Muscle of back (tissue), 11 donors: ENCODE results near the gene SHFL. TPM values are rescaled to one million over a fixed set of nuclear protein-coding genes. Genes with fewer than 3 reads are reported as not detected.

ENCODE experiments used
- DNase-seq, 3 donors: peaks; one replicate each; pipeline versions ENCODE4 v3.0.0 to v3.0.0-alpha.2; 2013
- polyA plus RNA-seq, 10 donors: library from polyadenylated mRNA; unstranded; fragments of 120-200 nt; gene quantifications; one replicate each; pipeline ENCODE4 v1.2.1, GENCODE V29; 2013; ENCODE audit not compliant: insufficient read length in 10 of 10

Gene SHFL
- polyA plus RNA-seq, 10 donors, result 7.8 to 14.2 (median 10.6) TPM

- peak; percentile 37 to 75 (median 59) for DNase-seq
Measured at GRCh38 chr19:10122045-10122444, 35.9 kb downstream of the SHFL start.

- no peak for DNase-seq
Measured at GRCh38 chr19:10124429-10124828, 38.3 kb downstream of the SHFL start.

GRCh38 chr19:10126213-10126639, 40.1 kb downstream of the SHFL start:
- no peak for DNase-seq

- DNase-seq, result no peak
Measured at GRCh38 chr19:10132905-10133304, 46.8 kb downstream of the SHFL start.

- no peak for DNase-seq
Measured at GRCh38 chr19:10133596-10133995, 47.5 kb downstream of the SHFL start.

GRCh38 chr19:10134040-10134439, 47.9 kb downstream of the SHFL start:
- DNase-seq, result no peak

- no peak for DNase-seq
Measured at GRCh38 chr19:10135551-10136334, 49.6 kb downstream of the SHFL start.

GRCh38 chr19:10136936-10137335, 50.8 kb downstream of the SHFL start:
- DNase-seq, result no peak

- no peak for DNase-seq
Measured at GRCh38 chr19:10137751-10138682, 51.9 kb downstream of the SHFL start.

- DNase-seq, result no peak
Measured at GRCh38 chr19:10138879-10139795, 53.0 kb downstream of the SHFL start.

- no peak for DNase-seq
Measured at GRCh38 chr19:10139952-10140351, 53.8 kb downstream of the SHFL start.

GRCh38 chr19:10141479-10141878, 55.4 kb downstream of the SHFL start:
- no peak for DNase-seq

- no peak for DNase-seq
Measured at GRCh38 chr19:10141973-10142372, 55.9 kb downstream of the SHFL start.

Other genes with a start within 250 kb of the SHFL start
- gene OLFM2, start 149.8 kb upstream of the SHFL start, polyA plus RNA-seq, result 10 to 100 TPM; 19.3 to 55.9 (median 32.7) TPM
- 100 to 1,000 TPM in 1 of 10 donors, 10 to 100 TPM in 9; 55.3 to 119 (median 78.8) TPM for gene COL5A3, start 75.8 kb upstream of the SHFL start, polyA plus RNA-seq
- gene RDH8, start 72.8 kb upstream of the SHFL start, polyA plus RNA-seq, result not detected
- 10 to 100 TPM in 3 of 10 donors, 1 to 10 TPM in 6, under 1 TPM in 1; 0.86 to 17.8 (median 7.6) TPM for gene ANGPTL6, start 16.4 kb downstream of the SHFL start, polyA plus RNA-seq
- 10 to 100 TPM; 19.0 to 34.2 (median 25.3) TPM for gene PPAN, start 20.0 kb downstream of the SHFL start, polyA plus RNA-seq
- 10 to 100 TPM in 2 of 10 donors, 1 to 10 TPM in 8; 7.1 to 10.5 (median 8.6) TPM for gene P2RY11, start 25.4 kb downstream of the SHFL start, polyA plus RNA-seq
- gene EIF3G, start 33.6 kb downstream of the SHFL start, polyA plus RNA-seq, result 100 to 1,000 TPM; 195 to 257 (median 239) TPM
- 10 to 100 TPM; 56.0 to 95.6 (median 69.8) TPM for gene DNMT1, start 108.6 kb downstream of the SHFL start, polyA plus RNA-seq
- gene S1PR2, start 145.0 kb downstream of the SHFL start, polyA plus RNA-seq, result 10 to 100 TPM in 9 of 10 donors, 1 to 10 TPM in 1; 8.9 to 16.5 (median 13.1) TPM
- 10 to 100 TPM; 21.8 to 39.6 (median 30.0) TPM for gene MRPL4, start 165.9 kb downstream of the SHFL start, polyA plus RNA-seq
- gene ICAM1, start 184.8 kb downstream of the SHFL start, polyA plus RNA-seq, result 10 to 100 TPM in 2 of 10 donors, 1 to 10 TPM in 8; 5.9 to 11.8 (median 7.3) TPM
- gene ICAM4, start 200.6 kb downstream of the SHFL start, polyA plus RNA-seq, result under 1 TPM; 0.21 to 0.82 (median 0.36) TPM
- under 1 TPM in 9 of 10 donors, not detected in 1; 0.07 to 0.28 (median 0.15) TPM for gene ICAM5, start 203.6 kb downstream of the SHFL start, polyA plus RNA-seq
- gene ZGLP1, start 223.5 kb downstream of the SHFL start, polyA plus RNA-seq, result 1 to 10 TPM; 1.7 to 6.1 (median 2.9) TPM
- gene FDX2, start 229.7 kb downstream of the SHFL start, polyA plus RNA-seq, result 10 to 100 TPM; 10.8 to 18.1 (median 14.8) TPM
- 10 to 100 TPM in 8 of 10 donors, 1 to 10 TPM in 2; 9.4 to 21.1 (median 15.0) TPM for gene RAVER1, start 247.2 kb downstream of the SHFL start, polyA plus RNA-seq